Heart left ventricle (tissue), 16 donors: ENCODE measurements around the gene GABRB1. TPM values are rescaled to one million over a fixed set of nuclear protein-coding genes. Genes with fewer than 3 reads are reported as not detected.

ENCODE experiments used
- ATAC-seq, 4 donors: fragments of 200-7000 bp; cut with Tn5 transposase; one replicate each; pipeline ENCODE4 v1.9.1; 2020 to 2022; ENCODE audit warnings: moderate library complexity in 4 of 4, mild to moderate bottlenecking in 3 of 4, moderate number of reproducible peaks in 1 of 4
- DNase-seq, 5 donors: peaks; one replicate each; pipeline ENCODE4 v3.0.0-alpha.2; 2020
- H3K27ac ChIP-seq, 12 donors: fragments of 200-600 bp; sonication (generic) in 4 of 12; one replicate each; pipeline versions ENCODE4 v1.5.0 to v1.8.0; 2016 to 2022; ENCODE audit warnings: mild to moderate bottlenecking in 2 of 12
- H3K27me3 ChIP-seq, 9 donors: fragments of 200-600 bp; sonication (generic) in 2 of 9; one replicate each; pipeline versions ENCODE4 v1.5.1 to v1.8.0; 2016 to 2022; ENCODE audit warnings: mild to moderate bottlenecking in 3 of 9
- H3K36me3 ChIP-seq, 9 donors: fragments of 200-600 bp; sonication (generic) in 2 of 9; one replicate each; pipeline versions ENCODE4 v1.5.0 to v1.8.0; 2018 to 2022; ENCODE audit warnings: mild to moderate bottlenecking in 2 of 9
- H3K4me1 ChIP-seq, 12 donors: fragments of 200-600 bp; sonication (generic) in 4 of 12; one replicate each; pipeline versions ENCODE4 v1.5.0 to v1.8.0; 2016 to 2022; ENCODE audit warnings: mild to moderate bottlenecking in 3 of 12
- H3K4me3 ChIP-seq, 12 donors: fragments of 200-600 bp; sonication (generic) in 4 of 12; one replicate each; pipeline versions ENCODE4 v1.5.0 to v1.8.0; 2017 to 2022; ENCODE audit warnings: mild to moderate bottlenecking in 9 of 12, moderate library complexity in 4 of 12
- H3K9me3 ChIP-seq, 12 donors: fragments of 200-600 bp; sonication (generic) in 4 of 12; one replicate each; pipeline versions ENCODE4 v1.5.0 to v1.8.0; 2016 to 2022; ENCODE audit warnings: mild to moderate bottlenecking in 1 of 12
- CTCF ChIP-seq, 12 donors: fragments of 200-600 bp; sonication (generic) in 4 of 12; IDR thresholded peaks; one replicate each; pipeline versions ENCODE4 v1.5.0 to v1.8.0; 2018 to 2022; ENCODE audit warnings: antibody characterized with exemption in 12 of 12, mild to moderate bottlenecking in 5 of 12
- POLR2A ChIP-seq, 2 donors: fragments of 450-650 bp; IDR thresholded peaks; one replicate each; pipeline ENCODE4 v1.6.1; 2017; ENCODE audit warnings: antibody characterized with exemption in 2 of 2, mild to moderate bottlenecking in 2 of 2, moderate library complexity in 2 of 2
- WGBS, 4 donors: extraction: QIAGEN DNeasy Blood & Tissue Kit in 2 of 4; methylation state at CpG; one replicate each; pipeline versions ENCODE4 v1.1.5 to v1.1.7; 2013 to 2018; 5-methylcytosine and 5-hydroxymethylcytosine counted together
- intact Hi-C, 10 donors: fragments of 100-400 bp; cut with DNase I; formaldehyde crosslinking; loops; one replicate each; pipeline versions ENCODE4 v1.11.1 to v1.14.2; 2022
- polyA plus RNA-seq, 2 donors: library from polyadenylated mRNA; stranded (reverse); fragments of 200-250 nt; gene quantifications; one replicate each; pipeline ENCODE4 v1.2.3, GENCODE V29; 2013
- total RNA-seq, 9 donors: library from RNA; depleted of rRNA in 2 of 9; stranded (reverse); fragments of >200 nt in 2 of 9; fragmentation: NEBNext Ultra II Directional in 3 of 9; extraction: Animal tissue kit (Norgen Biotek cat#: 25700) in 3 of 9; gene quantifications; one replicate each; pipeline versions ENCODE4 v1.1.0 to v1.2.4, GENCODE V29; 2016 to 2023
- donor health status: ischemic (EF 13 %, LVEDD 7.1; RV severe dilation, severe dysfunction).
- donor health status: healthy with polysubstance abuse.
- donor health status: DM: no; HTN: yes; CAD: no.
- donor health status: DM: no; HTN: no; CAD: no.
- donor health status: ischemic (EF 25% LVEDD 6.9; RV normal size, moderate dysfunction).
- donor health status: ischemic (EF 25% LVEDD 5.7; RV mildly dilated, moderate dysfunction).
- donor health status: healthy.
- donor health status: DM: yes; HTN: yes; CAD: no.
- donor health status: ischemic (EF 35%, LVEDD 5.7; RV mildly dilated, moderate dysfunction).
- donor health status: nonischemic (EF 11% LVEDD 7.7; RV severe dilation, severe dysfunction).
- donor health status: DM: yes; HTN: yes; CAD: no.
- donor health status: PGD.
- donor health status: ischemic (EF 29% LVEDD 5.4; RV normal size, mild dysfunction).
- donor health status: nonischemic (EF 23%, LVEDD 6.1; RV moderate dilation, normal function).

The GABRB1 gene
- total and polyA plus RNA-seq, 11 donors, result 1.0 to 13.6 (median 4.5) TPM

- TF ChIP-seq CTCF (IDR thresholded peaks at IDR 0.05) (no peak), POLR2A (IDR thresholded peaks at IDR 0.05) (no peak)
- DNase-seq (no peak), ATAC-seq (no peak)
- no peaks in the 10 kb centered on the region for H3K9me3 ChIP-seq
- peaks cover 0 to 5% (median 0%) of the 10 kb centered on the region in 12 donors for H3K4me1 ChIP-seq
- WGBS, 4 donors, result 41 to 57% (median 56%) methylated on average over 3 of the region's 3 CpGs
- H3K27ac ChIP-seq, result no peak overlapping the region
- intact Hi-C loops, result no loop called here
- no peaks in the 10 kb centered on the region for H3K36me3 ChIP-seq
- no peaks in the 10 kb centered on the region for H3K27me3 ChIP-seq
- H3K4me3 ChIP-seq, result no peak overlapping the region
These were observed 19.7 kb downstream of the GABRB1 start for GRCh38 chr4:47050761-47051725.

- Histone ChIP-seq H3K9me3 (no peaks in the 10 kb centered on the region), H3K27ac (no peak overlapping the region), H3K27me3 (no peaks in the 10 kb centered on the region), H3K4me1 (peaks cover 0 to 6% (median 0%) of the 10 kb centered on the region in 12 donors), H3K4me3 (no peak overlapping the region), H3K36me3 (no peaks in the 10 kb centered on the region)
- DNase-seq, result no peak
- ATAC-seq, result no peak
- intact Hi-C loops, result no loop called here
- 68 to 78% (median 74%) methylated on average over 2 of the region's 2 CpGs for WGBS, 4 donors
- TF ChIP-seq CTCF (IDR thresholded peaks at IDR 0.05) (no peak), POLR2A (IDR thresholded peaks at IDR 0.05) (no peak)
These were observed 22.1 kb downstream of the GABRB1 start for GRCh38 chr4:47053485-47053884.

- no peaks in the 10 kb centered on the region for H3K36me3 ChIP-seq
- DNase-seq, result no peak
- H3K9me3 ChIP-seq, result no peaks in the 10 kb centered on the region
- 78 to 81% (median 79%) methylated on average over 3 of the region's 3 CpGs for WGBS, 4 donors
- no peak for TF ChIP-seq CTCF (IDR thresholded peaks at IDR 0.05)
- TF ChIP-seq POLR2A (IDR thresholded peaks at IDR 0.05), result no peak
- ATAC-seq, result no peak
- peaks cover 0 to 6% (median 0%) of the 10 kb centered on the region in 12 donors for H3K4me1 ChIP-seq
- intact Hi-C loops, result no loop called here
- H3K27me3 ChIP-seq, result no peaks in the 10 kb centered on the region
- no peak overlapping the region for H3K27ac ChIP-seq
- H3K4me3 ChIP-seq, result no peak overlapping the region
These were observed 22.8 kb downstream of the GABRB1 start for GRCh38 chr4:47054130-47054529.

- ATAC-seq, result no peak
- no peak for TF ChIP-seq POLR2A (IDR thresholded peaks at IDR 0.05)
- TF ChIP-seq CTCF (IDR thresholded peaks at IDR 0.05), result no peak
These were observed 26.6 kb downstream of the GABRB1 start for GRCh38 chr4:47057991-47058390.

More at GRCh38 chr4:47057991-47058390, 26.6 kb downstream of the GABRB1 start:
- Histone ChIP-seq H3K4me3 (no peak overlapping the region), H3K27ac (no peak overlapping the region), H3K27me3 (no peaks in the 10 kb centered on the region), H3K36me3 (no peaks in the 10 kb centered on the region), H3K4me1 (peaks cover 0 to 6% (median 0%) of the 10 kb centered on the region in 12 donors), H3K9me3 (no peaks in the 10 kb centered on the region)
- intact Hi-C loops, result no loop called here
- no peak for DNase-seq
- WGBS, 4 donors, result 23 to 47% (median 32%) methylated on average over 2 of the region's 2 CpGs
